Gastroesophageal sphincter (tissue), 4 donors: ENCODE results near the gene SMARCA4. TPM values are rescaled to one million over a fixed set of nuclear protein-coding genes. Genes with fewer than 3 reads are reported as not detected.
A peak's percentile ranks its signal among the peaks of the same experiment; 100 is the strongest.
"Not testable (repeated sequence)": the region's sequence is repeated elsewhere in the genome, so short reads cannot be mapped to it uniquely, and the experiment has no call there.

Source experiments
- ATAC-seq: fragments of 150-250 bp; one replicate; pipeline ENCODE4 v1.9.1; 2016; ENCODE audit warnings: mild to moderate bottlenecking, moderate library complexity
- H3K27ac ChIP-seq, 4 donors: fragments of 200-600 bp; sonication (generic) in 3 of 4; 1 replicate in 3 of 4; 2 replicates in 1 of 4; pipeline ENCODE4 v1.5.1; 2016 to 2019
- H3K27me3 ChIP-seq: fragments of 200-600 bp; sonication (generic); one replicate; pipeline ENCODE4 v1.5.1; 2019
- H3K36me3 ChIP-seq, 2 donors: fragments of 200-600 bp; sonication (generic); one replicate each; pipeline ENCODE4 v1.5.1; 2019; ENCODE audit warnings: control low read depth in 1 of 2
- H3K4me1 ChIP-seq, 3 donors: fragments of 200-600 bp; sonication (generic); 1 replicate in 2 of 3; 2 replicates in 1 of 3; pipeline ENCODE4 v1.5.1; 2016 to 2019; ENCODE audit warnings: control low read depth in 2 of 3
- H3K4me3 ChIP-seq, 2 donors: fragments of 200-600 bp; sonication (generic); one replicate each; pipeline ENCODE4 v1.5.1; 2019; ENCODE audit warnings: mild to moderate bottlenecking in 1 of 2, moderate library complexity in 1 of 2
- H3K9me3 ChIP-seq, 3 donors: fragments of 200-600 bp; sonication (generic); one replicate each; pipeline ENCODE4 v1.5.1; 2017 to 2019; ENCODE audit warnings: control low read depth in 2 of 3
- EP300 ChIP-seq: sonication (generic); formaldehyde crosslinking; IDR thresholded peaks from one replicate; pipeline ENCODE4 v1.6.1; 2017; ENCODE audit warnings: antibody characterized with exemption, mild to moderate bottlenecking
- POLR2A ChIP-seq, 2 donors: fragments of 450-650 bp; IDR thresholded peaks; one replicate each; pipeline ENCODE4 v1.6.1; 2017; ENCODE audit warnings: antibody characterized with exemption in 2 of 2, mild to moderate bottlenecking in 2 of 2, moderate library complexity in 1 of 2
- POLR2AphosphoS5 ChIP-seq: sonication (generic); formaldehyde crosslinking; IDR thresholded peaks from one replicate; pipeline ENCODE4 v1.6.1; 2017; ENCODE audit warnings: antibody characterized with exemption
- WGBS, 2 donors: methylation state at CpG; one replicate each; pipeline ENCODE4 v1.1.5; 2018; ENCODE audit warnings: low coverage in 1 of 2; 5-methylcytosine and 5-hydroxymethylcytosine counted together
- total RNA-seq, 4 donors: library from RNA; depleted of rRNA; stranded (reverse); fragments of >200 nt; gene quantifications; one replicate each; pipeline ENCODE4 v1.1.0, GENCODE V29; 2016
- TF ChIP-seq, protein P1 (sequence below), 4 experiments: fragments of 200-600 bp in 2 of 4; fragments of 450-650 bp in 2 of 4; sonication (generic) in 1 of 4; IDR thresholded peaks; one replicate each; pipeline ENCODE4 v1.5.1; 2017 to 2019; ENCODE audit warnings: antibody characterized with exemption in 4 of 4, mild to moderate bottlenecking in 2 of 4, moderate library complexity in 2 of 4

SMARCA4 gene
- total RNA-seq, 4 donors from 2014 or later: 37.8 to 77.9 (median 51.1) TPM

- Histone ChIP-seq H3K4me3 (no peak overlapping the region), H3K27ac (no peak overlapping the region), H3K36me3 (no peaks in the 10 kb centered on the region), H3K9me3 (no peaks in the 10 kb centered on the region), H3K4me1 (peaks cover 0 to 6% (median 0%) of the 10 kb centered on the region in 3 donors), H3K27me3 (no peaks in the 10 kb centered on the region)
- TF ChIP-seq, protein P1, sequence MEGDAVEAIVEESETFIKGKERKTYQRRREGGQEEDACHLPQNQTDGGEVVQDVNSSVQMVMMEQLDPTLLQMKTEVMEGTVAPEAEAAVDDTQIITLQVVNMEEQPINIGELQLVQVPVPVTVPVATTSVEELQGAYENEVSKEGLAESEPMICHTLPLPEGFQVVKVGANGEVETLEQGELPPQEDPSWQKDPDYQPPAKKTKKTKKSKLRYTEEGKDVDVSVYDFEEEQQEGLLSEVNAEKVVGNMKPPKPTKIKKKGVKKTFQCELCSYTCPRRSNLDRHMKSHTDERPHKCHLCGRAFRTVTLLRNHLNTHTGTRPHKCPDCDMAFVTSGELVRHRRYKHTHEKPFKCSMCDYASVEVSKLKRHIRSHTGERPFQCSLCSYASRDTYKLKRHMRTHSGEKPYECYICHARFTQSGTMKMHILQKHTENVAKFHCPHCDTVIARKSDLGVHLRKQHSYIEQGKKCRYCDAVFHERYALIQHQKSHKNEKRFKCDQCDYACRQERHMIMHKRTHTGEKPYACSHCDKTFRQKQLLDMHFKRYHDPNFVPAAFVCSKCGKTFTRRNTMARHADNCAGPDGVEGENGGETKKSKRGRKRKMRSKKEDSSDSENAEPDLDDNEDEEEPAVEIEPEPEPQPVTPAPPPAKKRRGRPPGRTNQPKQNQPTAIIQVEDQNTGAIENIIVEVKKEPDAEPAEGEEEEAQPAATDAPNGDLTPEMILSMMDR (IDR thresholded peaks at IDR 0.05): no peak
- TF ChIP-seq EP300 (no peak), POLR2A (IDR thresholded peaks at IDR 0.05) (no peak), POLR2AphosphoS5 (no peak)
- 56 to 72% methylated on average over 4 to 6 of the region's 6 CpGs for WGBS, 2 donors
- no peak for ATAC-seq
Measured at GRCh38 chr19:10946958-10947657, 13.7 kb upstream of the SMARCA4 start.

GRCh38 chr19:10952809-10953208, 8.0 kb upstream of the SMARCA4 start:
- no peak overlapping the region for H3K27ac ChIP-seq
- no peaks in the 10 kb centered on the region for H3K27me3 ChIP-seq
- no peaks in the 10 kb centered on the region for H3K4me1 ChIP-seq
- no peaks in the 10 kb centered on the region for H3K36me3 ChIP-seq
- TF ChIP-seq, protein P1 (IDR thresholded peaks at IDR 0.05): no peak
- H3K9me3 ChIP-seq: no peaks in the 10 kb centered on the region
- H3K4me3 ChIP-seq: no peak overlapping the region
- ATAC-seq: no peak
- 71 to 80% methylated on average over 1 to 2 of the region's 6 CpGs for WGBS, 2 donors

DNA sequence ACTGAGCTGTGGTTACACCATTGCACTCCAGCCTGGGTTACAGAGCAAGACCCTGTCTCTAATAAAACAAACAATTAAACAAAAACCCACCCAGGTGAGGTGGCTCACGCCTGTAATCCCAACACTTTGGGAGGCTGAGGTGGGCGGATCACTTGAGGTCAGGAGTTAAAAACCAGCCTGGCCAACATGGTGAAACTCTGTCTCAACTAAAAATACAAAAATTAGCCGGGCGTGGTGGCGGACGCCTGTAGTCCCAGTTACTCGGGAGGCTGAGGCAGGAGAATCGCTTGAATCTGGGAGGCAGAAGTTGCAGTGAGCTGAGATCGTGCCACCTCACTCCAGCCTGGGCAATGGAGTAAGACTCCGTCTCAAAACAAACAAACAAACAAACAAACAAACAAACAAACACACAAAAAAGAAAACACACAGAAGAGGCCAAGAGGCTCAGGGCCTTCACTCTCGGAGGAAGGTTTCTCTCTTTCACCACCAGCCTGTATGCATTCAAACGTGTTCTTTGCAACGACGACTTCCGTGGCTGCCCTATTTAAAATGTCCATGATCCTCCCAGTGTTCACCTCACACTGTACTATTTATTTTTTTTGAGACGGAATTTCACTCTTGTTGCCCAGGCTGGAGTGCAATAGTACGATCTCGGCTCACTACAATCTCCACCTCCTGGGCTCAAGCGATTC, 1.4 kb upstream of the SMARCA4 start:
- H3K27ac ChIP-seq: peak overlapping the region in 3 of 4 donors; percentile 87 to 97 (median 93)

DNA sequence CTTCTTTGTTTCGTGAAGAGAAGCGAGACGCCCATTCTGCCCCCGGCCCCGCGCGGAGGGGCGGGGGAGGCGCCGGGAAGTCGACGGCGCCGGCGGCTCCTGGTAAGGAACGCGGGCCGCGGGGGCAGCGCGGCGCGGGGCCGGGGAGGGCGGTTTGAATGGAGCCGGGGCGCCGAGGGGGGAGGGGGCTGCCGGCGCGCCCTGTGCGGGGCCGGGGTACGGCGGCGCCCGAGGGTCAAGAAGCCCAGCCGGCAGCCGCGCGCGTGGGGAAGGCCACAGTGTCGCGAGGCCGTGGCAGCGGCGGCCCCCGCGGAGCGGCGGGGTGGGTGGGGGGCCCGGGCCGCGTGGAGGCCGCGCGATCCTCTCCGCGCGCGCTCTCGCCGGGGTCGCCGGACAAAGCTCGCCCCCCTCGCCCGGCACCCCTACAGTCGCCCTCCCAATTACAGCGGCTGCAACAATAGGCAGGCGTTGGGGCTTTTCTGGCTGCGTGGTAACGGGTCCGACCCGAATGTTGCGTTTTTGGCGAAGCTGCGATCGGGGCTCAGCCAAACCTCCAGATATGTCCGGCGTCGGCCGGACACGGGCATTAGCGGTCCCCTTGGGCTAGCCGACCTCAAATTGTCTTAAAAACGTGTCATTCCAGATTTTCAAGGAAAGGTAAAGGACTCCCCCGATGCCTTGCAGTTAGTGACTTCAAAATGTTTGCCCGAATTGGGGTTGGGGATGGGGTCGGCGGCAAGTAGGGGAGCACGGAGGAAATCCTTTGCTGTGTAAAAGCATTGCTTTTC, 437 bp downstream of the SMARCA4 start:
- peaks cover 0 to 35% (median 14%) of the 10 kb centered on the region in 3 donors for H3K4me1 ChIP-seq
- ATAC-seq: peak; percentile 57
- peak overlapping the region; percentile 68 to 97 for H3K4me3 ChIP-seq
- WGBS, 2 donors: 0% methylated on average over 4 to 5 of the region's 92 CpGs
- no peaks in the 10 kb centered on the region for H3K36me3 ChIP-seq
- no peaks in the 10 kb centered on the region for H3K9me3 ChIP-seq
- no peaks in the 10 kb centered on the region for H3K27me3 ChIP-seq
- H3K27ac ChIP-seq: peak overlapping the region; percentile 30 to 97 (median 90)
- TF ChIP-seq, protein P1 (IDR thresholded peaks at IDR 0.05): no peak
- no peak for TF ChIP-seq POLR2AphosphoS5
- no peak for TF ChIP-seq EP300
- no peak for TF ChIP-seq POLR2A (IDR thresholded peaks at IDR 0.05)

More for the DNA sequence above, 1.4 kb upstream of the SMARCA4 start:
- not testable (repeated sequence) for ATAC-seq, H3K9me3 ChIP-seq, H3K27me3 ChIP-seq, H3K36me3 ChIP-seq
- Histone ChIP-seq H3K4me1 (peaks cover 0 to 35% (median 14%) of the 10 kb centered on the region in 3 donors), H3K4me3 (peak overlapping the region in 1 of 2 donors; percentile 97)
- WGBS, 2 donors: 90 to 94% methylated on average over 13 to 17 of the region's 19 CpGs

DNA sequence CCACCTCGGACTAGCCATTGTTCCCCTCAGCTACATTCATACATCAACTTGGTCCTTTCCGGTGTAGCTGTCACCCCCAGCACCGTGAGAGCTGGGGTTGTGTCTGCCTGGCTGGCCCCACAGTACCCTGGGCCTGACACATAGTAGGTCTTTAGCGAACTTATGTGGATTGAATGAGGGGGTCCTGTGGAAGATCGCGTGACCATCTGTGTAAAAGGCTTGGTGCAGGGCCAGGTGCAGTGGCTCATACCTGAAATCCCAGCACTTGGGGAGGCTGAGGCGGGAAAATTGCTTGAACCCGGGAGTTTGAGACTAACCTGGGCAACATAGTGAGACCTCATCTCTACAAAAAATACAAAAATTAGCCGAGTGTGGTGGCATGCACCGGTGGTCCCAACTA, 2.0 kb downstream of the SMARCA4 start:
- 86 to 100% methylated on average over 1 of the region's 10 CpGs for WGBS, 2 donors
- ATAC-seq: no peak
- H3K4me1 ChIP-seq: peaks cover 0 to 35% (median 14%) of the 10 kb centered on the region in 3 donors
- no peak overlapping the region for H3K4me3 ChIP-seq
- H3K36me3 ChIP-seq: no peaks in the 10 kb centered on the region
- no peak overlapping the region for H3K27ac ChIP-seq
- TF ChIP-seq POLR2A (IDR thresholded peaks at IDR 0.05) (no peak), POLR2AphosphoS5 (no peak), EP300 (no peak)
- TF ChIP-seq, protein P1 (IDR thresholded peaks at IDR 0.05): no peak
- no peaks in the 10 kb centered on the region for H3K27me3 ChIP-seq
- H3K9me3 ChIP-seq: no peaks in the 10 kb centered on the region
